GM12878 (cell line): ENCODE results near the gene PAQR7. TPM values are rescaled to one million over a fixed set of nuclear protein-coding genes. Genes with fewer than 3 reads are reported as not detected.

Experiments
- ATAC-seq: fragments of 200-7000 bp; cut with Tn5 transposase; 3 replicates; pipeline ENCODE4 v1.9.1; 2020; ENCODE audit warnings: mild to moderate bottlenecking, moderate library complexity
- BruUV-seq: library from RNA; stranded (reverse); fragments of 400-500 nt; replicated peaks from 2 replicates; lab custom pipeline; 2021; lab: Mats Ljungman, UMichigan
- CTCF ChIA-PET: fragments of 300-600 bp; sonication (Branson Sonifier 250); formaldehyde crosslinking; extraction: SDS; loops from one replicate; lab custom pipeline; 2021; ENCODE audit warnings: inconsistent platforms; lab: Yijun Ruan, JAX
- POLR2A ChIA-PET: fragments of 350-600 bp; formaldehyde crosslinking; extraction: SDS; loops from one replicate; lab custom pipeline; 2021; ENCODE audit warnings: inconsistent platforms; lab: Charles Lee
- RAD21 ChIA-PET: fragments of 300-600 bp; sonication (Branson Sonifier 250); formaldehyde crosslinking; loops from one replicate; lab custom pipeline; 2023; ENCODE audit warnings: antibody characterized with exemption; ENCODE audit not compliant: unreplicated experiment; lab: Charles Lee
- SMC1A ChIA-PET: fragments of 300-600 bp; sonication (Branson Sonifier 250); formaldehyde crosslinking; loops from one replicate; lab custom pipeline; 2023; ENCODE audit not compliant: unreplicated experiment, uncharacterized antibody; lab: Charles Lee
- DNase-seq: peaks from one replicate; pipeline ENCODE4 v3.0.0-alpha.2; 2011; ENCODE audit warnings: low read depth, low spot score
- FAIRE-seq: peaks from 3 replicates; lab custom pipeline; 2011; peaks lifted over from hg19 to GRCh38; lab: Jason Lieb, UNC
- H2AFZ ChIP-seq: 2 replicates; pipeline ENCODE4 v1.6.0; 2011; ENCODE audit warnings: low read depth, low read length, control low read depth; ENCODE audit not compliant: control insufficient read depth
- H3K27ac ChIP-seq: 2 replicates; pipeline ENCODE4 v1.5.1; 2011; ENCODE audit warnings: control low read depth; ENCODE audit not compliant: control insufficient read depth, insufficient read depth
- H3K27me3 ChIP-seq, 2 experiments: replicated peaks in 1 of 2; 2 replicates each; pipeline versions ENCODE4 v1.6.0 to v1.6.1; 2011; ENCODE audit warnings: low read length in 1 of 2; ENCODE audit not compliant: control insufficient read depth in 2 of 2, insufficient read depth in 2 of 2
- H3K36me3 ChIP-seq, 2 experiments: 2 replicates each; pipeline ENCODE4 v1.5.1; 2011; ENCODE audit warnings: low read length in 1 of 2; ENCODE audit not compliant: control insufficient read depth in 2 of 2, insufficient read depth in 2 of 2
- H3K4me1 ChIP-seq: 2 replicates; pipeline ENCODE4 v1.6.1; 2011; ENCODE audit warnings: mild to moderate bottlenecking, low read length, moderate library complexity, mixed read lengths; ENCODE audit not compliant: control insufficient read depth, insufficient read depth
- H3K4me2 ChIP-seq: 2 replicates; pipeline ENCODE4 v1.6.0; 2011; ENCODE audit warnings: control low read depth; ENCODE audit not compliant: control insufficient read depth, insufficient read depth
- H3K4me3 ChIP-seq: fragments of 200-600 bp; sonication (generic); 2 replicates; pipeline ENCODE4 v1.5.1; 2016
- H3K79me2 ChIP-seq: 2 replicates; pipeline ENCODE4 v1.6.0; 2011; ENCODE audit warnings: low read length; ENCODE audit not compliant: control insufficient read depth, insufficient read depth
- H3K9ac ChIP-seq: 2 replicates; pipeline ENCODE4 v1.8.0; 2011; ENCODE audit warnings: low read length, control low read depth, mixed read lengths; ENCODE audit not compliant: control insufficient read depth, insufficient read depth
- H3K9me3 ChIP-seq: replicated peaks from 3 replicates; pipeline ENCODE4 v1.5.1; 2011; ENCODE audit warnings: mild to moderate bottlenecking, low read length; ENCODE audit not compliant: control insufficient read depth, insufficient read depth
- H4K20me1 ChIP-seq: 2 replicates; pipeline ENCODE4 v1.6.0; 2011; ENCODE audit not compliant: control insufficient read depth, insufficient read depth
- BCLAF1 ChIP-seq: fragments of 450-650 bp; IDR thresholded peaks from 2 replicates; pipeline ENCODE4 v1.6.1; 2017; ENCODE audit warnings: antibody characterized with exemption, mild to moderate bottlenecking, moderate library complexity
- CEBPB ChIP-seq, 2 experiments: fragments of 150-350 bp in 1 of 2; IDR thresholded peaks; 2 replicates each; pipeline ENCODE4 v1.6.1; 2012 to 2014; ENCODE audit warnings: low read depth in 2 of 2, low read length in 2 of 2, borderline replicate concordance in 1 of 2, inconsistent platforms in 1 of 2
- CREM ChIP-seq: IDR thresholded peaks from 2 replicates; pipeline ENCODE4 v1.6.1; 2014; ENCODE audit warnings: antibody characterized with exemption, low read depth
- ELK1 ChIP-seq: IDR thresholded peaks from 2 replicates; pipeline ENCODE4 v1.6.1; 2012; ENCODE audit warnings: low read depth, low read length, improper control_type of control experiment
- EZH2 ChIP-seq: IDR thresholded peaks from 2 replicates; pipeline ENCODE4 v1.6.1; 2012; ENCODE audit warnings: low read depth, mild to moderate bottlenecking, control low read depth, inconsistent platforms, low read length, borderline replicate concordance; ENCODE audit not compliant: control insufficient read depth
- HDGF ChIP-seq: fragments of 450-650 bp; IDR thresholded peaks from 2 replicates; pipeline ENCODE4 v1.6.1; 2016; ENCODE audit warnings: antibody characterized with exemption
- RBBP5 ChIP-seq: fragments of 200-600 bp; sonication (generic); conservative IDR thresholded peaks from 2 replicates; pipeline ENCODE4 v1.6.1; 2016
- SMAD5 ChIP-seq: IDR thresholded peaks from 2 replicates; pipeline ENCODE4 v1.6.1; 2016; ENCODE audit warnings: antibody characterized with exemption, low read depth
- SMC3 ChIP-seq: IDR thresholded peaks from 2 replicates; pipeline ENCODE4 v1.6.1; 2011; ENCODE audit warnings: low read length, improper control_type of control experiment, borderline replicate concordance
- SP1 ChIP-seq: IDR thresholded peaks from one replicate; pipeline ENCODE4 v1.6.1; 2011; ENCODE audit warnings: low read depth, low read length
- SREBF1 ChIP-seq: IDR thresholded peaks from 2 replicates; pipeline ENCODE4 v1.6.1; 2012; ENCODE audit warnings: mild to moderate bottlenecking, low read length
- STAT3 ChIP-seq: IDR thresholded peaks from 2 replicates; pipeline ENCODE4 v1.6.1; 2011; ENCODE audit warnings: low read depth, low read length, improper control_type of control experiment
- SUZ12 ChIP-seq: fragments of 200-600 bp; sonication (generic); IDR thresholded peaks from one replicate; pipeline ENCODE4 v1.6.1; 2018; ENCODE audit warnings: antibody characterized with exemption, mild to moderate bottlenecking; ENCODE audit not compliant: unreplicated experiment
- TARDBP ChIP-seq: IDR thresholded peaks from 2 replicates; pipeline ENCODE4 v1.6.1; 2016; ENCODE audit warnings: borderline replicate concordance
- YY1 ChIP-seq: IDR thresholded peaks from 2 replicates; pipeline ENCODE4 v1.6.1; 2011; ENCODE audit warnings: low read depth, mild to moderate bottlenecking, low read length
- ZNF274 ChIP-seq: IDR thresholded peaks from one replicate; pipeline ENCODE4 v1.8.0; 2011; ENCODE audit not compliant: insufficient read length, insufficient read depth
- WGBS: methylation state at CpG from one replicate; pipeline ENCODE4 v1.1.6; 2016; ENCODE audit warnings: low lambda C conversion rate; ENCODE audit not compliant: insufficient replicate concordance, insufficient coverage; ENCODE audit errors: missing lambda C conversion rate; 5-methylcytosine and 5-hydroxymethylcytosine counted together
- in situ Hi-C: fragments of 300-500 bp; cut with MboI; formaldehyde crosslinking; loops from 9 replicates; pipeline ENCODE4 v1.14.3; 2018; ENCODE audit warnings: mixed read lengths
- intact Hi-C: fragments of 100-400 bp; cut with micrococcal nuclease; formaldehyde crosslinking; loops from one replicate; pipeline ENCODE4 v1.14.2; 2022; ENCODE audit not compliant: unreplicated experiment
- polyA plus RNA-seq, 11 experiments: library from polyadenylated mRNA; depleted of rRNA in 4 of 11; unstranded in 6 of 11; stranded (reverse) in 5 of 11; fragments of >200 nt; fragmentation: Nextera tagmentation in 4 of 11; fragmentation: Illumina TruSeq in 1 of 11; extraction: Ambion mirVana in 4 of 11; extraction: Trizol in 1 of 11; gene quantifications; 1 replicate in 1 of 11; 2 replicates in 10 of 11; pipeline versions ENCODE4 v1.2.1 to v1.2.3, GENCODE V29; 2011 to 2016; ENCODE audit warnings: inconsistent platforms in 2 of 11, missing spikeins in 2 of 11, low read depth in 1 of 11
- total RNA-seq, 4 experiments: library from RNA; depleted of rRNA in 3 of 4; stranded (reverse); fragments of >200 nt in 3 of 4; fragmentation: Illumina TruSeq in 1 of 4; extraction: Trizol in 1 of 4; gene quantifications; 2 replicates each; pipeline versions ENCODE4 v1.2.1 to v1.2.3, GENCODE V29; 2013 to 2021
- TF ChIP-seq, protein P1 (sequence below): IDR thresholded peaks from 2 replicates; pipeline ENCODE4 v1.6.1; 2011; ENCODE audit warnings: low read depth, low read length, improper control_type of control experiment, borderline replicate concordance

The PAQR7 gene
- total and polyA plus RNA-seq, 10 of the 15 experiments (the other 5 are each of a cell fraction or from before 2014, with no cell fraction given) = 1.1 to 8.8 (median 5.2) TPM

DNA sequence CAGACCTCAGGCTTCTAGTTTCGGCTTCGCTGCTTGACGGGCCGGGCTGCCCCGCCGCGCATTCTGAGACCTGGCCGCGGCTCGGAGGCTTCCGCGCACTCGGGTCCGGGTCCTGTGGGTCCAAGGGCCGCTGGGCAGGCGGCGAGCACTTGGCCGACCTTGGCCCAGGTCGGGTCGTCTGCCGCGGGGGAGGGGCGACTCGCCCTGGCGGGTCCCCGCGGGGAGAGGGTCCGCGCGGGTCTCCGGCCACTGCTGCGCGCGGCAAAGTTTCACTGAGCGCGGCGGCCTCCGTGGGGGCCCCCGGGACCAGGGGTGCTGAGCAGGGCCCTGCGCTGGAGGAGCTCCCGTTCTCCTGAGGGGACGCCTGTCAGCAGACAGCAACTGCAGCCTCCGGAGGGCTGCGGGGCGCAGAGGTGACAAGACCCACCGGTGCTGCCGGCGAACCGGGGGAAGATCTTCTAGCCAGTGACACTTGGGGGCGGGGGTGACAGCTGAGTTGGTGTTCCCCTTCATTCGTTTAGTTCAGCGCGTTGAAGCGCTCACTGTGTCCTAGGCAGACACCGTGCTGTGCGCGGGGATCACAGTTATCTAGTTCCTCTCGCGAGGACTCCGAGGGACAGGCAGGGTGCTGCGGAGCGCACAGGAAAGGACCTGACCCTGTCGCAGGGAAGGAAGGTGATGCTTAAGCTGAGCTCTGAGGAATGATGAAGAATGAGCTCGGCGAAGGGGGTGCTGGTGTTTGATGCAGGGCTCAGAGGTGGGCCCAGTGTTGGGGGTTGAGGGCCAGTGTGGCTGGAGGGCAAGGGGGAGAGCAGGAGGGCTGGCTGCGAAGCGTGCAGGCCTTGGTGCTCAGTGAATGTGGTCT lies 55.0 kb downstream of the PAQR7 start:
- ChIA-PET POLR2A (interaction anchor here (0.5 to 1.4 kb wide), 18 partner anchors 10 to 588 kb away, joined by 3 to 6 read pairs (median 4); partner anchors contain the start of genes PAFAH2 and SYF2), RAD21 (interaction anchor here (0.7 to 2.9 kb wide), 12 partner anchors 10 to 179 kb away, joined by 3 to 13 read pairs (median 4); partner anchors contain the start of genes PAFAH2 and PAQR7), CTCF (interaction anchor here (0.7 to 5.3 kb wide), 7 partner anchors 10 to 177 kb away, joined by 3 to 24 read pairs (median 5); partner anchors contain the start of genes PAFAH2 and PAQR7), SMC1A (interaction anchor here (0.6 to 1.2 kb wide), 7 partner anchors 25 to 391 kb away, joined by 3 to 4 read pairs (median 3); partner anchors contain the start of gene PAQR7)
- Histone ChIP-seq H3K27ac (peak overlapping the region; percentile 73), H4K20me1 (no peaks in the 10 kb centered on the region), H3K4me2 (peak overlapping the region; percentile 91), H3K4me1 (peaks cover 15% of the 10 kb centered on the region), H2AFZ (peak overlapping the region; percentile 70), H3K36me3 (no peaks in the 10 kb centered on the region; a peak in 2 of 4 replicates), H3K79me2 (peaks cover 26% of the 10 kb centered on the region), H3K27me3 (no peaks in the 10 kb centered on the region), H3K4me3 (peak overlapping the region; percentile 83), H3K9ac (peak overlapping the region; percentile 93), H3K9me3 (no peaks in the 10 kb centered on the region)
- peak; percentile 79 for FAIRE-seq
- peak; percentile 50 for DNase-seq
- ATAC-seq = peak; percentile 85
- intact Hi-C loops (loop anchor here (5.0 to 10.0 kb wide), 2 partner anchors 37 to 184 kb away; partner anchors contain the start of gene AUNIP), in situ Hi-C loops (loop anchor here (5.0 to 25.0 kb wide), 2 partner anchors 177 to 408 kb away; partner anchors contain the start of genes PAFAH2 and RHCE)
- BruUV-seq = no TSS peak
- WGBS = 2% methylated on average over 64 of the region's 67 CpGs
- peak; percentile 41; the same call in 1 of the 2 replicates for TF ChIP-seq CREM
- TF ChIP-seq TARDBP = no peak
- no peak for TF ChIP-seq EZH2
- no peak for TF ChIP-seq SREBF1
- no peak for TF ChIP-seq STAT3
- no peak for TF ChIP-seq ZNF274
- no peak for TF ChIP-seq SP1
- no peak for TF ChIP-seq SMC3
- TF ChIP-seq RBBP5 = no peak
- TF ChIP-seq, protein P1, sequence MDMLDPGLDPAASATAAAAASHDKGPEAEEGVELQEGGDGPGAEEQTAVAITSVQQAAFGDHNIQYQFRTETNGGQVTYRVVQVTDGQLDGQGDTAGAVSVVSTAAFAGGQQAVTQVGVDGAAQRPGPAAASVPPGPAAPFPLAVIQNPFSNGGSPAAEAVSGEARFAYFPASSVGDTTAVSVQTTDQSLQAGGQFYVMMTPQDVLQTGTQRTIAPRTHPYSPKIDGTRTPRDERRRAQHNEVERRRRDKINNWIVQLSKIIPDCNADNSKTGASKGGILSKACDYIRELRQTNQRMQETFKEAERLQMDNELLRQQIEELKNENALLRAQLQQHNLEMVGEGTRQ = no peak
- peak; percentile 67; the same call in 1 of the 2 replicates for TF ChIP-seq SMAD5
- TF ChIP-seq ELK1 = no peak
- peak; percentile 97 for TF ChIP-seq HDGF
- TF ChIP-seq SUZ12 = no peak
- TF ChIP-seq YY1 = no peak
- no peak for TF ChIP-seq BCLAF1
- no peak for TF ChIP-seq CEBPB (IDR thresholded peaks at IDR 0.05; ENCODE audit: borderline replicate concordance in 1 of 2, low read depth in 2 of 2, low read length in 2 of 2)
